GM10847 (cell line): ENCODE results near the gene IWS1.

Experiments used
- POLR2A ChIP-seq: IDR thresholded peaks from 2 replicates; pipeline ENCODE4 v1.6.1; 2011; ENCODE audit not compliant: insufficient read length; ENCODE audit errors: extremely low read depth

IWS1 gene

GRCh38 chr2:127479866-127480743, 46.2 kb downstream of the IWS1 start:
- no peak for TF ChIP-seq POLR2A

- no peak for TF ChIP-seq POLR2A
Measured at GRCh38 chr2:127479219-127479825, 47.0 kb downstream of the IWS1 start.

- TF ChIP-seq POLR2A, result no peak
Measured at GRCh38 chr2:127475788-127476187, 50.5 kb downstream of the IWS1 start.

GRCh38 chr2:127472268-127472667, 54.0 kb downstream of the IWS1 start:
- no peak for TF ChIP-seq POLR2A

- TF ChIP-seq POLR2A, result no peak
Measured at GRCh38 chr2:127471286-127471988, 54.9 kb downstream of the IWS1 start.

GRCh38 chr2:127469974-127470373, 56.3 kb downstream of the IWS1 start:
- TF ChIP-seq POLR2A, result no peak

- TF ChIP-seq POLR2A, result no peak
Measured at GRCh38 chr2:127469051-127469450, 57.2 kb downstream of the IWS1 start.

GRCh38 chr2:127465258-127465657, 61.0 kb downstream of the IWS1 start:
- TF ChIP-seq POLR2A, result no peak

- TF ChIP-seq POLR2A, result no peak
Measured at GRCh38 chr2:127464470-127465257, 61.6 kb downstream of the IWS1 start.

GRCh38 chr2:127463155-127463991, 62.9 kb downstream of the IWS1 start:
- no peak for TF ChIP-seq POLR2A

- TF ChIP-seq POLR2A, result no peak
Measured at GRCh38 chr2:127462461-127462860, 63.8 kb downstream of the IWS1 start.

- TF ChIP-seq POLR2A, result no peak
Measured at GRCh38 chr2:127456960-127457359, 69.3 kb downstream of the IWS1 start.

GRCh38 chr2:127455566-127456493, 70.5 kb downstream of the IWS1 start:
- TF ChIP-seq POLR2A, result no peak
